HEK293 (cell line): ENCODE results near the gene SYNGR3.

Source experiments
- CTCF ChIA-PET: fragments of 350-600 bp; formaldehyde crosslinking; extraction: SDS; loops from one replicate; lab custom pipeline; 2021; ENCODE audit warnings: antibody characterized with exemption; lab: Yijun Ruan, JAX
- POLR2A ChIA-PET: fragments of 300-600 bp; formaldehyde crosslinking; extraction: SDS; loops from one replicate; lab custom pipeline; 2020; ENCODE audit warnings: antibody characterized with exemption, inconsistent platforms; lab: Yijun Ruan, JAX
- H3K27ac ChIP-seq: fragments of 200-500 bp; sonication (Bioruptor generic); 2 replicates; pipeline ENCODE4 v1.5.1; 2014; ENCODE audit warnings: low read depth, low read length, control low read depth, inconsistent platforms; ENCODE audit errors: extremely low read depth
- H3K36me3 ChIP-seq, 2 experiments: fragments of 200-500 bp in 1 of 2; sonication (Bioruptor generic) in 1 of 2; 1 replicate in 1 of 2; 2 replicates in 1 of 2; pipeline ENCODE4 v1.5.1; 2014 to 2017; ENCODE audit warnings: inconsistent platforms in 2 of 2, low read length in 2 of 2; ENCODE audit not compliant: control insufficient read depth in 2 of 2, insufficient read depth in 1 of 2
- H3K4me1 ChIP-seq: fragments of 200-500 bp; sonication (Bioruptor generic); 2 replicates; pipeline ENCODE4 v1.5.1; 2014; ENCODE audit warnings: mild to moderate bottlenecking, low read length, inconsistent platforms; ENCODE audit not compliant: control insufficient read depth, insufficient read depth
- H3K4me3 ChIP-seq: 2 replicates; pipeline ENCODE4 v1.5.1; 2011; ENCODE audit warnings: low read depth, mild to moderate bottlenecking, control low read depth, low read length, moderate library complexity
- H3K9me3 ChIP-seq: fragments of 200-500 bp; sonication (Bioruptor generic); 2 replicates; pipeline ENCODE4 v1.5.1; 2014; ENCODE audit warnings: low read depth, low read length, inconsistent platforms; ENCODE audit not compliant: control insufficient read depth, insufficient read depth
- GLIS1 ChIP-seq: fragments of 450-650 bp; formaldehyde crosslinking; IDR thresholded peaks from 2 replicates; pipeline ENCODE4 v1.5.1; 2016; ENCODE audit warnings: missing biosample characterization, missing genetic modification characterization
- GLIS2 ChIP-seq: fragments of 450-650 bp; formaldehyde crosslinking; IDR thresholded peaks from 2 replicates; pipeline ENCODE4 v1.5.1; 2016; ENCODE audit warnings: missing biosample characterization, missing genetic modification characterization
- ZBTB8A ChIP-seq: fragments of 450-650 bp; formaldehyde crosslinking; IDR thresholded peaks from 2 replicates; pipeline ENCODE4 v1.5.1; 2016; ENCODE audit warnings: missing biosample characterization, missing genetic modification characterization
- ZEB2 ChIP-seq: fragments of 450-650 bp; formaldehyde crosslinking; IDR thresholded peaks from 2 replicates; pipeline ENCODE4 v1.5.1; 2016; ENCODE audit warnings: missing biosample characterization, missing genetic modification characterization
- ZFHX2 ChIP-seq: fragments of 450-650 bp; formaldehyde crosslinking; conservative IDR thresholded peaks from 2 replicates; pipeline ENCODE4 v1.5.1; 2016; ENCODE audit warnings: missing biosample characterization, missing genetic modification characterization
- ZFP37 ChIP-seq: fragments of 450-650 bp; formaldehyde crosslinking; IDR thresholded peaks from 2 replicates; pipeline ENCODE4 v1.5.1; 2016; ENCODE audit warnings: missing biosample characterization, missing genetic modification characterization
- ZIC2 ChIP-seq: fragments of 450-650 bp; formaldehyde crosslinking; IDR thresholded peaks from 2 replicates; pipeline ENCODE4 v1.5.1; 2016; ENCODE audit warnings: missing biosample characterization, missing genetic modification characterization
- ZNF112 ChIP-seq: fragments of 450-650 bp; formaldehyde crosslinking; IDR thresholded peaks from 2 replicates; pipeline ENCODE4 v1.5.0; 2017; ENCODE audit warnings: missing biosample characterization, missing genetic modification characterization
- ZNF155 ChIP-seq: fragments of 450-650 bp; formaldehyde crosslinking; IDR thresholded peaks from 2 replicates; pipeline ENCODE4 v1.5.1; 2016; ENCODE audit warnings: missing biosample characterization, missing genetic modification characterization
- ZNF157 ChIP-seq: fragments of 450-650 bp; formaldehyde crosslinking; IDR thresholded peaks from 2 replicates; pipeline ENCODE4 v1.5.1; 2016; ENCODE audit warnings: missing biosample characterization, missing genetic modification characterization
- ZNF311 ChIP-seq: fragments of 450-650 bp; formaldehyde crosslinking; IDR thresholded peaks from 2 replicates; pipeline ENCODE4 v1.5.1; 2017; ENCODE audit warnings: missing biosample characterization, missing genetic modification characterization, borderline replicate concordance
- ZNF423 ChIP-seq: fragments of 450-650 bp; formaldehyde crosslinking; IDR thresholded peaks from 2 replicates; pipeline ENCODE4 v1.5.1; 2016; ENCODE audit warnings: missing biosample characterization, missing genetic modification characterization
- ZNF529 ChIP-seq: fragments of 450-650 bp; formaldehyde crosslinking; IDR thresholded peaks from 2 replicates; pipeline ENCODE4 v1.5.1; 2017; ENCODE audit warnings: missing genetic modification characterization, missing biosample characterization; ENCODE audit not compliant: insufficient replicate concordance
- ZNF596 ChIP-seq: fragments of 450-650 bp; IDR thresholded peaks from 2 replicates; pipeline ENCODE4 v1.5.0; 2018; ENCODE audit warnings: missing biosample characterization, mild to moderate bottlenecking, missing genetic modification characterization, moderate library complexity
- ZNF621 ChIP-seq: fragments of 450-650 bp; formaldehyde crosslinking; IDR thresholded peaks from 2 replicates; pipeline ENCODE4 v1.5.1; 2017; ENCODE audit warnings: missing biosample characterization, missing genetic modification characterization
- ZNF626 ChIP-seq: fragments of 450-650 bp; sonication (Bioruptor Pico); formaldehyde crosslinking; IDR thresholded peaks from 2 replicates; pipeline ENCODE4 v1.5.1; 2018; ENCODE audit warnings: missing biosample characterization, missing genetic modification characterization, inconsistent platforms
- ZNF664 ChIP-seq: fragments of 450-650 bp; formaldehyde crosslinking; IDR thresholded peaks from 2 replicates; pipeline ENCODE4 v1.5.1; 2016; ENCODE audit warnings: missing biosample characterization, missing genetic modification characterization
- ZNF707 ChIP-seq: fragments of 450-650 bp; formaldehyde crosslinking; IDR thresholded peaks from 2 replicates; pipeline ENCODE4 v1.5.1; 2016; ENCODE audit warnings: missing biosample characterization, missing genetic modification characterization
- ZXDB ChIP-seq: fragments of 450-650 bp; formaldehyde crosslinking; IDR thresholded peaks from 2 replicates; pipeline ENCODE4 v1.5.1; 2016; ENCODE audit warnings: missing biosample characterization, missing genetic modification characterization
- TF ChIP-seq, protein P1 (sequence below): fragments of 450-650 bp; formaldehyde crosslinking; IDR thresholded peaks from 2 replicates; pipeline ENCODE4 v1.5.1; 2016; ENCODE audit warnings: missing biosample characterization, missing genetic modification characterization
- TF ChIP-seq, protein P2 (sequence below): fragments of 450-650 bp; formaldehyde crosslinking; IDR thresholded peaks from 2 replicates; pipeline ENCODE4 v1.5.1; 2017; ENCODE audit warnings: missing biosample characterization, mild to moderate bottlenecking, missing genetic modification characterization, moderate library complexity
- TF ChIP-seq, protein P3 (sequence below): fragments of 450-650 bp; formaldehyde crosslinking; IDR thresholded peaks from 2 replicates; pipeline ENCODE4 v1.5.1; 2016; ENCODE audit warnings: missing biosample characterization, missing genetic modification characterization
- TF ChIP-seq, protein P4 (sequence below): fragments of 450-650 bp; formaldehyde crosslinking; IDR thresholded peaks from 2 replicates; pipeline ENCODE4 v1.5.1; 2017; ENCODE audit warnings: missing biosample characterization, missing genetic modification characterization
- TF ChIP-seq, protein P5 (sequence below): fragments of 450-650 bp; formaldehyde crosslinking; IDR thresholded peaks from 2 replicates; pipeline ENCODE4 v1.5.1; 2017; ENCODE audit warnings: missing biosample characterization, missing genetic modification characterization

SYNGR3 gene

DNA sequence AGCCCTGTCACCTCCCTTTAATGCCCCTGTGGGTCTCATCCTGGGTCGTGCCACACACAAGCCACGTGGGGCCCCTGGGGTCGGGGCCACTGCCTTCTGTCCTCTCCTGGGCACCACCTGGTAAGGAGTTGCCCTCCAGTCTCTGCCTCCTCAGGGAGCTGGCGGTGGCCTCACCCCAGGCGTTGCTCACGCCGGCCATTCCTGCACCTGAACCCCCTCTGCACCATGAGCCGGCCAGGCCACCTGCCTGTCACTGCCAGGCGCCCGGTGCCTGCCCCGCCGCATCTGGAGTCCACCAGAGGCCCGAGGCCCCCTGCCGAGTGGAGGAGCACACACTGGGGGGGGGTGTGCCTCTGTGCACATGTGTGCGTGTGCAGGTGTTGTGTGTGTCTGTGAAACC lies 47.3 kb downstream of the SYNGR3 start:
- ChIA-PET CTCF (interaction anchor here (0.7 to 1.0 kb wide), 2 partner anchors 33 to 103 kb away, joined by 3 read pairs; no protein-coding TSS in a partner anchor), POLR2A (no interaction called here)
- peaks cover 4% of the 10 kb centered on the region; the same call in 1 of the 2 replicates for H3K4me1 ChIP-seq
- H3K36me3 ChIP-seq = peaks cover 0 to 12% of the 10 kb centered on the region in 2 experiments; a peak in 2 of 3 replicates
- no peaks in the 10 kb centered on the region for H3K9me3 ChIP-seq
- TF ChIP-seq GLIS2 (tag by site-specific recombination) (0 out of 2 replicates have a peak, but pooled peaks have one; percentile 43), ZBTB8A (peak; percentile 26; the same call in 1 of the 2 replicates), ZNF157 (tag by site-specific recombination) (no peak), ZEB2 (tag by site-specific recombination) (no peak), ZNF311 (no peak), ZNF621 (no peak)
- TF ChIP-seq, protein P1, sequence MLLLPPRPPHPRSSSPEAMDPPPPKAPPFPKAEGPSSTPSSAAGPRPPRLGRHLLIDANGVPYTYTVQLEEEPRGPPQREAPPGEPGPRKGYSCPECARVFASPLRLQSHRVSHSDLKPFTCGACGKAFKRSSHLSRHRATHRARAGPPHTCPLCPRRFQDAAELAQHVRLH = no peak
- TF ChIP-seq, protein P2, sequence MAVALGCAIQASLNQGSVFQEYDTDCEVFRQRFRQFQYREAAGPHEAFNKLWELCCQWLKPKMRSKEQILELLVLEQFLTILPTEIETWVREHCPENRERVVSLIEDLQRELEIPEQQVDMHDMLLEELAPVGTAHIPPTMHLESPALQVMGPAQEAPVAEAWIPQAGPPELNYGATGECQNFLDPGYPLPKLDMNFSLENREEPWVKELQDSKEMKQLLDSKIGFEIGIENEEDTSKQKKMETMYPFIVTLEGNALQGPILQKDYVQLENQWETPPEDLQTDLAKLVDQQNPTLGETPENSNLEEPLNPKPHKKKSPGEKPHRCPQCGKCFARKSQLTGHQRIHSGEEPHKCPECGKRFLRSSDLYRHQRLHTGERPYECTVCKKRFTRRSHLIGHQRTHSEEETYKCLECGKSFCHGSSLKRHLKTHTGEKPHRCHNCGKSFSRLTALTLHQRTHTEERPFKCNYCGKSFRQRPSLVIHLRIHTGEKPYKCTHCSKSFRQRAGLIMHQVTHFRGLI (tag by site-specific recombination) = no peak
- TF ChIP-seq, protein P3, sequence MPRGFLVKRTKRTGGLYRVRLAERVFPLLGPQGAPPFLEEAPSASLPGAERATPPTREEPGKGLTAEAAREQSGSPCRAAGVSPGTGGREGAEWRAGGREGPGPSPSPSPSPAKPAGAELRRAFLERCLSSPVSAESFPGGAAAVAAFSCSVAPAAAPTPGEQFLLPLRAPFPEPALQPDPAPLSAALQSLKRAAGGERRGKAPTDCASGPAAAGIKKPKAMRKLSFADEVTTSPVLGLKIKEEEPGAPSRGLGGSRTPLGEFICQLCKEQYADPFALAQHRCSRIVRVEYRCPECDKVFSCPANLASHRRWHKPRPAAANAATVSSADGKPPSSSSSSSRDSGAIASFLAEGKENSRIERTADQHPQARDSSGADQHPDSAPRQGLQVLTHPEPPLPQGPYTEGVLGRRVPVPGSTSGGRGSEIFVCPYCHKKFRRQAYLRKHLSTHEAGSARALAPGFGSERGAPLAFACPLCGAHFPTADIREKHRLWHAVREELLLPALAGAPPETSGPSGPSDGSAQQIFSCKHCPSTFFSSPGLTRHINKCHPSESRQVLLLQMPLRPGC = no peak
- TF ChIP-seq, protein P4, sequence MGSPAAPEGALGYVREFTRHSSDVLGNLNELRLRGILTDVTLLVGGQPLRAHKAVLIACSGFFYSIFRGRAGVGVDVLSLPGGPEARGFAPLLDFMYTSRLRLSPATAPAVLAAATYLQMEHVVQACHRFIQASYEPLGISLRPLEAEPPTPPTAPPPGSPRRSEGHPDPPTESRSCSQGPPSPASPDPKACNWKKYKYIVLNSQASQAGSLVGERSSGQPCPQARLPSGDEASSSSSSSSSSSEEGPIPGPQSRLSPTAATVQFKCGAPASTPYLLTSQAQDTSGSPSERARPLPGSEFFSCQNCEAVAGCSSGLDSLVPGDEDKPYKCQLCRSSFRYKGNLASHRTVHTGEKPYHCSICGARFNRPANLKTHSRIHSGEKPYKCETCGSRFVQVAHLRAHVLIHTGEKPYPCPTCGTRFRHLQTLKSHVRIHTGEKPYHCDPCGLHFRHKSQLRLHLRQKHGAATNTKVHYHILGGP = no peak
- TF ChIP-seq, protein P5, sequence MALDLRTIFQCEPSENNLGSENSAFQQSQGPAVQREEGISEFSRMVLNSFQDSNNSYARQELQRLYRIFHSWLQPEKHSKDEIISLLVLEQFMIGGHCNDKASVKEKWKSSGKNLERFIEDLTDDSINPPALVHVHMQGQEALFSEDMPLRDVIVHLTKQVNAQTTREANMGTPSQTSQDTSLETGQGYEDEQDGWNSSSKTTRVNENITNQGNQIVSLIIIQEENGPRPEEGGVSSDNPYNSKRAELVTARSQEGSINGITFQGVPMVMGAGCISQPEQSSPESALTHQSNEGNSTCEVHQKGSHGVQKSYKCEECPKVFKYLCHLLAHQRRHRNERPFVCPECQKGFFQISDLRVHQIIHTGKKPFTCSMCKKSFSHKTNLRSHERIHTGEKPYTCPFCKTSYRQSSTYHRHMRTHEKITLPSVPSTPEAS (tag by site-specific recombination) = peak; percentile 48; the same call in 1 of the 2 replicates
- no peak overlapping the region for H3K4me3 ChIP-seq
- H3K27ac ChIP-seq = no peak overlapping the region

DNA sequence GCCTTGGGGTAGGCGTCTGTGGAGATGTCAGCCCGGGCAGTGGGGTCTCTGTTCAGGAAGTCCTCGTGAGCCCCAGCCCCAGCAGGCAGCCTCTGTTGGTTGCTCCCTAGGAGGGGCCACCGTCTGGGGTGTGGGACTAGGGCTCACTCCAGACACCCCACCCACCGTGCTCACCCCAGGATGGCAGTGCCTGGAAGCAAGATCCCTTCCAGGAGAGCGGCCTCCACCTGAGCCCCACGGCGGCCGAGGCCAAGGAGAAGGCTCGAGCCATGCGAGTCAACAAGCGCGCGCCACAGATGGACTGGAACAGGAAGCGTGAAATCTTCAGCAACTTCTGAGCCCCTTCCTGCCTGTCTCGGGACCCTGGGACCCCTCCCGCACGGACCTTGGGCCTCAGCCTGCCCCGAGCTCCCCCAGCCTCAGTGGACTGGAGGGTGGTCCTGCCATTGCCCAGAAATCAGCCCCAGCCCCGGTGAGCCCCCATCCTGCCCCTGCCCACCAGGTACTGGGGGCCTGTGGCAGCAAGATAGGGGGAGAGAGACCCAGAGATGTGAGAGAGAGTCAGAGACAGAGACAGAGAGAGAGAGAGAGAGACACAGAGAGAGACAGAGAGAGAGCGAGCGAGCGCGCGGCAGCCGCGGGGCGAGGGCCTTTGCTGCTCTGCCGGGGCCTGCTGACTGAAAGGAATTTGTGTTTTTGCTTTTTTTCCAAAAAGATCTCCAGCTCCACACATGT lies 48.0 kb downstream of the SYNGR3 start:
- no peaks in the 10 kb centered on the region for H3K9me3 ChIP-seq
- H3K36me3 ChIP-seq = peaks cover 0 to 12% of the 10 kb centered on the region in 2 experiments; a peak in 2 of 3 replicates
- ChIA-PET POLR2A (interaction anchor here (1.3 to 2.4 kb wide), 2 partner anchors 10 kb away, joined by 4 to 6 read pairs; partner anchors contain the start of genes NTHL1 and TSC2), CTCF (interaction anchor here (0.7 to 1.0 kb wide), 2 partner anchors 34 to 103 kb away, joined by 3 read pairs; no protein-coding TSS in a partner anchor)
- peaks cover 4% of the 10 kb centered on the region; the same call in 1 of the 2 replicates for H3K4me1 ChIP-seq
- no peak overlapping the region for H3K4me3 ChIP-seq
- no peak overlapping the region for H3K27ac ChIP-seq
- peak; percentile 89 for TF ChIP-seq ZIC2
- no peak for TF ChIP-seq ZNF707 (tag by site-specific recombination)
- TF ChIP-seq ZFHX2 (tag by site-specific recombination) = no peak
- no peak for TF ChIP-seq ZNF626 (tag by site-specific recombination)
- no peak for TF ChIP-seq ZNF423 (tag by site-specific recombination)
- no peak for TF ChIP-seq ZNF664 (tag by site-specific recombination)
- no peak for TF ChIP-seq ZFP37 (tag by site-specific recombination)
- TF ChIP-seq, protein P2 (tag by site-specific recombination) = no peak
- no peak for TF ChIP-seq ZNF112
- TF ChIP-seq, protein P4 = no peak
- no peak for TF ChIP-seq ZXDB (tag by site-specific recombination)
- peak; percentile 19; the same call in 1 of the 2 replicates for TF ChIP-seq GLIS1
- TF ChIP-seq ZNF596 = peak; percentile 94
- TF ChIP-seq ZNF155 (tag by site-specific recombination) = no peak
- no peak for TF ChIP-seq ZNF529 (tag by site-specific recombination)
